NT2/D1 (cell line): Measurements from ENCODE around the gene ACOT6.
"Not testable (repeated sequence)": the region's sequence is repeated elsewhere in the genome, so short reads cannot be mapped to it uniquely, and the experiment has no call there.

Source experiments
- SUZ12 ChIP-seq: IDR thresholded peaks from 2 replicates; pipeline ENCODE4 v1.6.1; 2011; ENCODE audit not compliant: insufficient read length, insufficient read depth; ENCODE audit errors: extremely low read depth
- YY1 ChIP-seq: IDR thresholded peaks from 2 replicates; pipeline ENCODE4 v1.6.1; 2011; ENCODE audit not compliant: insufficient read length, insufficient read depth
- ZNF274 ChIP-seq: IDR thresholded peaks from 2 replicates; pipeline ENCODE4 v1.6.1; 2011; ENCODE audit warnings: mild to moderate bottlenecking, low read depth, low read length

GRCh38 chr14:73570913-73571312 is 41.4 kb upstream of the ACOT6 start:
- not testable (repeated sequence) for TF ChIP-seq ZNF274, YY1, SUZ12
